HepG2 (cell line): ENCODE data around the gene GALNT10. TPM values are rescaled to one million over a fixed set of nuclear protein-coding genes. Genes with fewer than 3 reads are reported as not detected.

Source experiments
- ATAC-seq: fragments of 200-7000 bp; cut with Tn5 transposase; 3 replicates; pipeline ENCODE4 v1.9.1; 2020; ENCODE audit warnings: mild to moderate bottlenecking, moderate library complexity
- BruUV-seq: library from RNA; stranded (reverse); fragments of 400-500 nt; replicated peaks from 2 replicates; lab custom pipeline; 2021; lab: Mats Ljungman, UMichigan
- CTCF ChIA-PET: fragments of 300-600 bp; formaldehyde crosslinking; extraction: SDS; loops from one replicate; lab custom pipeline; 2021; ENCODE audit warnings: low total read pairs, inconsistent platforms, low intra/inter-chr PET ratio; lab: Yijun Ruan, JAX
- POLR2A ChIA-PET: fragments of 350-600 bp; sonication (Branson Sonifier 250); formaldehyde crosslinking; loops from one replicate; lab custom pipeline; 2020; ENCODE audit warnings: antibody characterized with exemption, inconsistent platforms; lab: Yijun Ruan, JAX
- DNase-seq: peaks from one replicate; pipeline ENCODE4 v3.0.0-alpha.2; 2015; ENCODE audit warnings: low spot score
- FAIRE-seq: peaks from 3 replicates; lab custom pipeline; 2011; peaks lifted over from hg19 to GRCh38; lab: Jason Lieb, UNC
- H2AFZ ChIP-seq: one replicate; pipeline ENCODE4 v1.6.1; 2011; ENCODE audit warnings: low read length, inconsistent platforms
- H3K27ac ChIP-seq: fragments of 300-600 bp; 3 replicates; pipeline ENCODE4 v1.8.0; 2011; ENCODE audit warnings: mixed run types, mild to moderate bottlenecking, mixed read lengths, low read length, inconsistent platforms; ENCODE audit not compliant: insufficient read depth; ENCODE audit errors: extremely low read length
- H3K27me3 ChIP-seq, 2 experiments: fragments of 200-600 bp in 1 of 2; 2 replicates in 1 of 2; 3 replicates in 1 of 2; pipeline versions ENCODE4 v1.6.0 to v1.8.0; 2011; ENCODE audit warnings: low read length in 2 of 2, mild to moderate bottlenecking in 2 of 2, moderate library complexity in 2 of 2, inconsistent platforms in 1 of 2; ENCODE audit not compliant: insufficient read depth in 2 of 2, control insufficient read depth in 1 of 2
- H3K36me3 ChIP-seq, 2 experiments: fragments of 200-600 bp in 1 of 2; replicated peaks in 1 of 2; 2 replicates in 1 of 2; 3 replicates in 1 of 2; pipeline versions ENCODE4 v1.5.1 to v1.8.0; 2011; ENCODE audit warnings: low read length in 2 of 2, inconsistent platforms in 1 of 2; ENCODE audit not compliant: insufficient read depth in 2 of 2, control insufficient read depth in 1 of 2
- H3K4me1 ChIP-seq: 2 replicates; pipeline ENCODE4 v1.5.1; 2012; ENCODE audit warnings: low read length, inconsistent platforms; ENCODE audit not compliant: insufficient read depth
- H3K4me2 ChIP-seq: 2 replicates; pipeline ENCODE4 v1.6.0; 2011; ENCODE audit warnings: low read depth, low read length, inconsistent platforms
- H3K4me3 ChIP-seq, 3 experiments: fragments of 200-600 bp in 1 of 3; sonication (generic), shearing (Covaris generic) in 1 of 3; replicated peaks in 1 of 3; 2 replicates each; pipeline ENCODE4 v1.5.1; 2011 to 2016; ENCODE audit warnings: low read length in 3 of 3, inconsistent platforms in 2 of 3, low read depth in 2 of 3, mild to moderate bottlenecking in 2 of 3, control low read depth in 1 of 3, mixed read lengths in 1 of 3; ENCODE audit not compliant: insufficient read depth in 1 of 3
- H3K79me2 ChIP-seq: one replicate; pipeline ENCODE4 v1.6.1; 2011; ENCODE audit warnings: low read length, inconsistent platforms; ENCODE audit not compliant: insufficient read depth
- H3K9ac ChIP-seq: 2 replicates; pipeline ENCODE4 v1.6.0; 2011; ENCODE audit warnings: mild to moderate bottlenecking, low read depth, low read length, inconsistent platforms; ENCODE audit not compliant: insufficient read depth
- H3K9me3 ChIP-seq: 2 replicates; pipeline ENCODE4 v1.5.1; 2012; ENCODE audit warnings: mild to moderate bottlenecking, low read length
- H4K20me1 ChIP-seq: 2 replicates; pipeline ENCODE4 v1.6.0; 2011; ENCODE audit warnings: inconsistent platforms, mild to moderate bottlenecking, low read length, moderate library complexity; ENCODE audit not compliant: insufficient read depth
- ZNF138 ChIP-seq: sonication (generic); formaldehyde crosslinking; IDR thresholded peaks from 2 replicates; pipeline ENCODE4 v1.5.0; 2020; ENCODE audit warnings: mild to moderate bottlenecking, low read depth, missing genetic modification reagents
- ZNF629 ChIP-seq: sonication (generic); formaldehyde crosslinking; conservative IDR thresholded peaks from 2 replicates; pipeline ENCODE4 v1.5.0; 2020; ENCODE audit warnings: missing genetic modification reagents
- ZNF737 ChIP-seq: sonication (generic); formaldehyde crosslinking; IDR thresholded peaks from 2 replicates; pipeline ENCODE4 v1.5.0; 2020; ENCODE audit warnings: missing genetic modification reagents, mild to moderate bottlenecking, borderline replicate concordance
- WGBS: methylation state at CpG from one replicate; pipeline ENCODE4 v1.1.6; 2017; ENCODE audit warnings: low lambda C conversion rate; 5-methylcytosine and 5-hydroxymethylcytosine counted together
- in situ Hi-C: cut with HindIII; loops from 2 replicates; pipeline ENCODE4 v1.10.0; 2017; ENCODE audit warnings: low pct_unique_long_range_greater_than_20kb; ENCODE audit not compliant: extremely low pct_ligation_motif_present
- intact Hi-C: fragments of 100-400 bp; cut with micrococcal nuclease; formaldehyde crosslinking; loops from one replicate; pipeline ENCODE4 v1.10.0; 2022; ENCODE audit not compliant: unreplicated experiment
- polyA plus RNA-seq, 8 experiments: library from polyadenylated mRNA; depleted of rRNA in 3 of 8; stranded (reverse) in 7 of 8; unstranded in 1 of 8; fragments of >200 nt; fragmentation: Illumina TruSeq in 4 of 8; extraction: Trizol in 4 of 8; gene quantifications; 2 replicates each; pipeline versions ENCODE4 v1.2.1 to v1.2.3, GENCODE V29; 2011 to 2016; ENCODE audit warnings: low read depth in 4 of 8, missing spikeins in 1 of 8, mixed read lengths in 1 of 8; ENCODE audit not compliant: insufficient read depth in 1 of 8
- total RNA-seq, 5 experiments: library from RNA; depleted of rRNA; stranded (reverse); fragments of >200 nt; fragmentation: Illumina TruSeq; extraction: Trizol; gene quantifications; 2 replicates each; pipeline ENCODE4 v1.2.3, GENCODE V29; 2016; ENCODE audit warnings: low read depth in 1 of 5
- TF ChIP-seq, protein P1 (sequence below): sonication (generic); formaldehyde crosslinking; IDR thresholded peaks from 2 replicates; pipeline ENCODE4 v1.4.0; 2020; ENCODE audit warnings: missing genetic modification reagents

GALNT10 gene
- total and polyA plus RNA-seq, 2 of the 13 experiments (the other 11 are each of a cell fraction or from before 2014, with no cell fraction given): 8.1 to 11.2 TPM

DNA sequence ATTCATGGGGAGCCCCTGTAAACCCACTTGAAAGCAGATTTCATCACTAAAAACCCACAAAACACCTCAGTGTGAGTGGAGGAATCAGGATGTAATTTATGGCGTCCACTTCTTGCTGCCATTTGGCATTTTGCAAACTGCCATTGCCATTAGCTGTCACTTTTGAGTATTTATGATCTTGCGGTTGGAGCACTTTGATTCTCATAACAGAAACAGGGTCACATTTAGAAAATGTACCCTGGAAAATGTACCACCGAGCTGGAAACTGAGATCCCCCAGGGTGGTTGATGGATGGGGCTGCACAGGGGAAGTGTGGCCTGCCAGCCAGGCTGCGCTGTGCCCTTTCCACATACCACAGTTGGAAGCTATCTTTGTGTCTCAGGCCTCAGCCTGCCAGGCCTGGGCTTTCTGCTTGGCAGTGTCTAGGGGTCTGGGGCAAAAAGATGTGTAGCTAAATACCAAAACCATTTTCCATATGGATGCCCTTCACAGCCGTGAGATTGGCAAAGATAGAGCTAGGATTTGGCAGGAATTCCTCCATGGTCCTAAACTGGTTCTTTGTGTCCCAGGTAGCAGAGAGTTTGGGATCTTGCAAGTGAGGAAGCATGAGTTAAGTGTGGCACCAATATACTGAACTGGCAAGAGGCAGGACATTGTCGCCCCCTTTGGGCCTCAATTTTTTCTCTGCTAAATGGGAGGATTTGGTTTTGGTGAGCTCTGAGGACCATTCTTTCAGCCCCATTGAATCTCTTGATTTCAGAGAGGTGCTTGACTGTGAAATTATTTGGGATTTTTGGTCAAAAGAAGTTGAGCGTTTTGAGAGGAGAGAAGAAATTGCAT is 46.2 kb downstream of the GALNT10 start:
- intact Hi-C loops (no loop called here), in situ Hi-C loops (no loop called here)
- FAIRE-seq: no peak
- H3K36me3 ChIP-seq: no peaks in the 10 kb centered on the region
- ATAC-seq: no peak
- no peak overlapping the region for H3K4me2 ChIP-seq
- POLR2A ChIA-PET: no interaction called here
- no peaks in the 10 kb centered on the region for H4K20me1 ChIP-seq
- 88% methylated on average over 7 of the region's 7 CpGs for WGBS
- no peaks in the 10 kb centered on the region for H3K27me3 ChIP-seq
- no TSS peak for BruUV-seq
- H3K4me1 ChIP-seq: no peaks in the 10 kb centered on the region
- H3K9ac ChIP-seq: no peak overlapping the region
- no peak overlapping the region for H2AFZ ChIP-seq
- CTCF ChIA-PET: no interaction called here
- DNase-seq: no peak
- TF ChIP-seq ZNF737 (CRISPR knock-in tag) (no peak), ZNF629 (CRISPR knock-in tag) (peak; percentile 53), ZNF138 (CRISPR knock-in tag) (no peak)
- TF ChIP-seq, protein P1, sequence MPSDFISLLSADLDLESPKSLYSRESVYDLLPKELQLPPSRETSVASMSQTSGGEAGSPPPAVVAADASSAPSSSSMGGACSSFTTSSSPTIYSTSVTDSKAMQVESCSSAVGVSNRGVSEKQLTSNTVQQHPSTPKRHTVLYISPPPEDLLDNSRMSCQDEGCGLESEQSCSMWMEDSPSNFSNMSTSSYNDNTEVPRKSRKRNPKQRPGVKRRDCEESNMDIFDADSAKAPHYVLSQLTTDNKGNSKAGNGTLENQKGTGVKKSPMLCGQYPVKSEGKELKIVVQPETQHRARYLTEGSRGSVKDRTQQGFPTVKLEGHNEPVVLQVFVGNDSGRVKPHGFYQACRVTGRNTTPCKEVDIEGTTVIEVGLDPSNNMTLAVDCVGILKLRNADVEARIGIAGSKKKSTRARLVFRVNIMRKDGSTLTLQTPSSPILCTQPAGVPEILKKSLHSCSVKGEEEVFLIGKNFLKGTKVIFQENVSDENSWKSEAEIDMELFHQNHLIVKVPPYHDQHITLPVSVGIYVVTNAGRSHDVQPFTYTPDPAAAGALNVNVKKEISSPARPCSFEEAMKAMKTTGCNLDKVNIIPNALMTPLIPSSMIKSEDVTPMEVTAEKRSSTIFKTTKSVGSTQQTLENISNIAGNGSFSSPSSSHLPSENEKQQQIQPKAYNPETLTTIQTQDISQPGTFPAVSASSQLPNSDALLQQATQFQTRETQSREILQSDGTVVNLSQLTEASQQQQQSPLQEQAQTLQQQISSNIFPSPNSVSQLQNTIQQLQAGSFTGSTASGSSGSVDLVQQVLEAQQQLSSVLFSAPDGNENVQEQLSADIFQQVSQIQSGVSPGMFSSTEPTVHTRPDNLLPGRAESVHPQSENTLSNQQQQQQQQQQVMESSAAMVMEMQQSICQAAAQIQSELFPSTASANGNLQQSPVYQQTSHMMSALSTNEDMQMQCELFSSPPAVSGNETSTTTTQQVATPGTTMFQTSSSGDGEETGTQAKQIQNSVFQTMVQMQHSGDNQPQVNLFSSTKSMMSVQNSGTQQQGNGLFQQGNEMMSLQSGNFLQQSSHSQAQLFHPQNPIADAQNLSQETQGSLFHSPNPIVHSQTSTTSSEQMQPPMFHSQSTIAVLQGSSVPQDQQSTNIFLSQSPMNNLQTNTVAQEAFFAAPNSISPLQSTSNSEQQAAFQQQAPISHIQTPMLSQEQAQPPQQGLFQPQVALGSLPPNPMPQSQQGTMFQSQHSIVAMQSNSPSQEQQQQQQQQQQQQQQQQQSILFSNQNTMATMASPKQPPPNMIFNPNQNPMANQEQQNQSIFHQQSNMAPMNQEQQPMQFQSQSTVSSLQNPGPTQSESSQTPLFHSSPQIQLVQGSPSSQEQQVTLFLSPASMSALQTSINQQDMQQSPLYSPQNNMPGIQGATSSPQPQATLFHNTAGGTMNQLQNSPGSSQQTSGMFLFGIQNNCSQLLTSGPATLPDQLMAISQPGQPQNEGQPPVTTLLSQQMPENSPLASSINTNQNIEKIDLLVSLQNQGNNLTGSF: no peak
- no peak overlapping the region for H3K27ac ChIP-seq
- no peak overlapping the region for H3K4me3 ChIP-seq
- no peaks in the 10 kb centered on the region for H3K9me3 ChIP-seq
- H3K79me2 ChIP-seq: no peaks in the 10 kb centered on the region
